Thoracic aorta (tissue), 2 donors: ENCODE results near the gene RNF146. TPM values are rescaled to one million over a fixed set of nuclear protein-coding genes. Genes with fewer than 3 reads are reported as not detected.

Experiments used
- ATAC-seq: fragments of 150-250 bp; one replicate; pipeline ENCODE4 v1.8.0; 2017; ENCODE audit warnings: low read depth; ENCODE audit not compliant: insufficient number of reproducible peaks, low FRiP score
- DNase-seq: peaks from one replicate; pipeline ENCODE4 v3.0.0-alpha.2; 2020; ENCODE audit warnings: low spot score
- H3K27ac ChIP-seq, 2 donors: fragments of 200-600 bp; sonication (generic); 1 replicate in 1 of 2; 2 replicates in 1 of 2; pipeline ENCODE4 v1.5.1; 2016; ENCODE audit warnings: mild to moderate bottlenecking in 2 of 2, moderate library complexity in 2 of 2
- H3K27me3 ChIP-seq: fragments of 200-600 bp; sonication (generic); replicated peaks from 2 replicates; pipeline ENCODE4 v1.6.0; 2016; ENCODE audit warnings: mild to moderate bottlenecking; ENCODE audit not compliant: insufficient read depth
- H3K36me3 ChIP-seq: fragments of 200-600 bp; sonication (generic); one replicate; pipeline ENCODE4 v1.5.1; 2016
- H3K4me1 ChIP-seq, 2 donors: fragments of 200-600 bp; sonication (generic); 1 replicate in 1 of 2; 2 replicates in 1 of 2; pipeline versions ENCODE4 v1.5.1 to v1.6.0; 2016; ENCODE audit warnings: low read depth in 2 of 2, mild to moderate bottlenecking in 1 of 2; ENCODE audit not compliant: control insufficient read depth in 1 of 2
- H3K4me3 ChIP-seq: fragments of 200-600 bp; sonication (generic); 2 replicates; pipeline ENCODE4 v1.5.1; 2016; ENCODE audit warnings: mild to moderate bottlenecking
- H3K9me3 ChIP-seq: fragments of 200-600 bp; sonication (generic); 2 replicates; pipeline ENCODE4 v1.5.1; 2016
- total RNA-seq, 2 donors: library from RNA; depleted of rRNA; stranded (reverse); fragments of >200 nt; gene quantifications; one replicate each; pipeline versions ENCODE4 v1.1.0 to v1.2.3, GENCODE V29; 2016
- TF ChIP-seq, protein P1 (sequence below): fragments of 200-600 bp; sonication (generic); IDR thresholded peaks from one replicate; pipeline ENCODE4 v1.5.1; 2019; ENCODE audit warnings: antibody characterized with exemption

The RNF146 gene
- total RNA-seq, 2 donors from 2014 or later = 37.6 to 79.6 TPM

DNA sequence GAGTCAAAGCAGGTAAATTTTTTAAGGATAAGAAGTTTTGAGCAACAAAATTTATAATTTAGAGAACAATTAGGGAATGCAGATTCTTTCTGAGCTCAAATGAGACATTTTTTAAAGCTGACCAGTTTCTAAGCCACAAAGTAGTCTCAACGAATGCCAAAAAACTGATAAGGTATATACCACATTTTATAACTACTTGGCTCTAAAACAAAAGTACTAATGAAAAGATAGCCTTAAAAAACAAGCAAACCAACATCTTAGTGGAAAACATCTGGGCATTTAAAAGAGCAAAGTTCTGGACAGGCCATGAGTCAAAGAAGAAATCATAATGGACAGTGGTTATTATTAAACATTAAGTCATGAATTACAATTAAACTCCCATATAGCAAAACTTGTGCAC is 23.2 kb upstream of the RNF146 start:
- TF ChIP-seq, protein P1, sequence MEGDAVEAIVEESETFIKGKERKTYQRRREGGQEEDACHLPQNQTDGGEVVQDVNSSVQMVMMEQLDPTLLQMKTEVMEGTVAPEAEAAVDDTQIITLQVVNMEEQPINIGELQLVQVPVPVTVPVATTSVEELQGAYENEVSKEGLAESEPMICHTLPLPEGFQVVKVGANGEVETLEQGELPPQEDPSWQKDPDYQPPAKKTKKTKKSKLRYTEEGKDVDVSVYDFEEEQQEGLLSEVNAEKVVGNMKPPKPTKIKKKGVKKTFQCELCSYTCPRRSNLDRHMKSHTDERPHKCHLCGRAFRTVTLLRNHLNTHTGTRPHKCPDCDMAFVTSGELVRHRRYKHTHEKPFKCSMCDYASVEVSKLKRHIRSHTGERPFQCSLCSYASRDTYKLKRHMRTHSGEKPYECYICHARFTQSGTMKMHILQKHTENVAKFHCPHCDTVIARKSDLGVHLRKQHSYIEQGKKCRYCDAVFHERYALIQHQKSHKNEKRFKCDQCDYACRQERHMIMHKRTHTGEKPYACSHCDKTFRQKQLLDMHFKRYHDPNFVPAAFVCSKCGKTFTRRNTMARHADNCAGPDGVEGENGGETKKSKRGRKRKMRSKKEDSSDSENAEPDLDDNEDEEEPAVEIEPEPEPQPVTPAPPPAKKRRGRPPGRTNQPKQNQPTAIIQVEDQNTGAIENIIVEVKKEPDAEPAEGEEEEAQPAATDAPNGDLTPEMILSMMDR = no peak
- Histone ChIP-seq H3K4me1 (no peaks in the 10 kb centered on the region), H3K9me3 (no peaks in the 10 kb centered on the region), H3K4me3 (no peak overlapping the region), H3K36me3 (no peaks in the 10 kb centered on the region), H3K27ac (no peak overlapping the region), H3K27me3 (no peaks in the 10 kb centered on the region)
- ATAC-seq (no peak), DNase-seq (no peak)

DNA sequence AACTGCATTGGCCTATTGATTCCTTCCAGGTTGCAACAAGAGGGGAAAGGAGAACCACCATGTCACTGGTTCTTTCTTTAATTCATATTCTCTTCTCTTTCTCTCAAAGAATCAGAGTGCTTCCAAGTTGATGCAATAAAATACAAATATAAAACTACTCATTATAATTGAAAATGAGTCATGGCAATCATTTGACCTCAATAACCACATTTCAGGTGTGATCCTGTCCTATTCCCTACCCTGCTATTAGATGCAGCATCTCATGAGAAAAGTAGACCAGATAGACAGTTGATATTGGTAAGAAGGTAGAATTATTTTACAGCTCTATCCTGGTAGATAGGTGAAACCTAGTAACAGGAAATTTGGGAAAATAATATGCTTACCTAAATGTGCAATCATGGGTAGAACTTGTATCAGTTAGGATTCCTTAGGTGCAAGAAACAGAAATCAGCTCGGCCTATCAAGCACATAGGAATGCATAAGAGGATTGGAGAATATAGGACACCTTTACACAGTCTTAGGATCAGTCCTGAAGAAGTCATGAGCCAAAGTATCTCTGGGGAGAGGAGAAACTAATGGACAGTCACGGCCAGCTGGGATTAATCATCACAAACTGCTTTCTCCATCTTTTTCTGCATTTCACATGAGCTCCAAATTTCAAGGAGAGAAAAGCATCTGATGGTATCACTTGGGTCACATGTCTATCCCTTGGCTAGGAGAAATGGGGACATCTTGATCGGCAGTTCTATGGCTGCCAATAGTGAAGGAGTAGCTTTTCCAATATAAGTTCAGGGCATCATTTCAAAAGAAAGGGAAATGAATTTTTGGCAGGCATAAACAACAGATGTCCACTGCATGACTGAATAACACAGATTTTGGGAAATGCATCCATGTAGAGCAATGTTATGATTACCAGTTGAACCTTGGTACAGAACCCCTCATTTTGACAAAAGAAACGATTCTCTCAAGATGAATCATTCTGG is 19.3 kb upstream of the RNF146 start:
- no peak for ATAC-seq
- DNase-seq = no peak
- H3K9me3 ChIP-seq = no peaks in the 10 kb centered on the region
- TF ChIP-seq, protein P1 = no peak
- no peaks in the 10 kb centered on the region for H3K4me1 ChIP-seq
- no peaks in the 10 kb centered on the region for H3K36me3 ChIP-seq
- no peaks in the 10 kb centered on the region for H3K27me3 ChIP-seq
- H3K27ac ChIP-seq = no peak overlapping the region
- H3K4me3 ChIP-seq = no peak overlapping the region

DNA sequence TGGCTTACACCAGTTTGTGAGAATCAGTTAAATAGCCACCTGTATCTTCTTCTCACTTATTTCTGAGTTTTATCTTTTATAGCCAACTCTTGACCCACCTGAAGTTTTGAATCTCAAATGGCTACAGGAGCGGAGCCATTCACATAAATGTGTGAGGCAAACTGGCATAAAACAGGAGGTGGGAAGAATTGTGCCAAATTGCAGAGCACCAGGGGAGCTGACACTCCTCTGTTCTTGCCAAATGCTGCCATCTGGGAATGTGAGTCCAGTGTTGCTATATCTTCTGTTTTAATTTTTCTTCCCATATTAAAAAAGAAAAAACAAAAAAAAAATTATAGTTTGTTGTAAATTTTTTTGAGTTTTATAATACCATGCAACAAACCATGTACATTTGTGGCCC is 17.0 kb upstream of the RNF146 start:
- Histone ChIP-seq H3K4me1 (no peaks in the 10 kb centered on the region), H3K4me3 (no peak overlapping the region), H3K9me3 (no peaks in the 10 kb centered on the region), H3K27ac (no peak overlapping the region), H3K36me3 (no peaks in the 10 kb centered on the region), H3K27me3 (no peaks in the 10 kb centered on the region)
- ATAC-seq (no peak), DNase-seq (no peak)
- TF ChIP-seq, protein P1 = no peak

DNA sequence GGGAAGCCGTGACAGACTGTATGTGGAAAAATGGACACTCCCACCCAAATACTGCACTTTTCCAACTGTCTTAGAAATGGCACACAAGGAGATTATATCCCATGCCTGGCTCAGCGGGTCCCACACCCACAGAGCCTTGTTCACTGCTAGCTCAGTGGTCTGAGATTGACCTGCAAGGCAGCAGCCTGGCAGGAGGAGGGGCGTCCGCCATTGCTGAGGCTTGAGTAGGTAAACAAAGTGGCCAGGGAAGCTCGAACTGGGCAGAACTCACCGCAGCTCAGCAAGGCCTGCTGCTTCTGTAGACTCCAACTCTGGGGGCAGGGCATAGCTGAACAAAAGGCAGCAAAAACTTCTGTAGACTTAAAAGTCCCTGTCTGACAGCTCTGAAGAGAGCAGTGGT is 11.4 kb upstream of the RNF146 start:
- Histone ChIP-seq H3K36me3 (no peaks in the 10 kb centered on the region), H3K4me3 (no peak overlapping the region), H3K4me1 (no peaks in the 10 kb centered on the region), H3K27ac (no peak overlapping the region), H3K27me3 (no peaks in the 10 kb centered on the region), H3K9me3 (no peaks in the 10 kb centered on the region)
- ATAC-seq (no peak), DNase-seq (no peak)
- TF ChIP-seq, protein P1 = no peak

DNA sequence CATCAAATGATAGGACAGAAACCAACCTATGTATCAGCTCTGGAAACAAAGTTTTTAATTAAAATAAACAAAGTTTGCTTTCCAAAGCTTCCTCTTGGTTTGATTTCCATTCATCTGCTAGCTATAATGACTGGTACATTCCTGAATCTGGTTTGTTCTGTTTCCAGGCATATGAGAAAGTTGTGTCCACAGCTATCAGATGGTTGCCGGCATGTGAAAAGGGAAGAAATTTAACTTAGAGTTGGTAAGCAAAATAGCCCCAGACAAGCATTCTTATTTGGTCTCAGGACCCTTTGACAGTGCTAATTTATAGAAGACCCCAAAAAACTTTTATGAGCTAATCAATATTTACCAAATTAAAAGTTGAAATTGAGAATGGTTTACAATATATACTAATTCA is 3.8 kb upstream of the RNF146 start:
- Histone ChIP-seq H3K27ac (no peak overlapping the region), H3K9me3 (no peaks in the 10 kb centered on the region), H3K4me1 (peaks cover 0 to 5% of the 10 kb centered on the region in 2 donors), H3K36me3 (no peaks in the 10 kb centered on the region), H3K27me3 (no peaks in the 10 kb centered on the region), H3K4me3 (no peak overlapping the region)
- TF ChIP-seq, protein P1 = no peak
- DNase-seq (no peak), ATAC-seq (no peak)
